Esophagus muscularis mucosa (tissue), 4 donors: ENCODE data around the gene GREM1.

Source experiments
- EP300 ChIP-seq: sonication (generic); formaldehyde crosslinking; IDR thresholded peaks from one replicate; pipeline ENCODE4 v1.6.1; 2017; ENCODE audit warnings: antibody characterized with exemption
- POLR2A ChIP-seq: fragments of 450-650 bp; IDR thresholded peaks from one replicate; pipeline ENCODE4 v1.6.1; 2017; ENCODE audit warnings: antibody characterized with exemption, moderate library complexity, mild to moderate bottlenecking, low read depth
- TF ChIP-seq, protein P1 (sequence below), 3 experiments: fragments of 200-600 bp in 2 of 3; fragments of 450-650 bp in 1 of 3; sonication (generic) in 2 of 3; IDR thresholded peaks; one replicate each; pipeline ENCODE4 v1.5.1; 2017 to 2019; ENCODE audit warnings: antibody characterized with exemption in 3 of 3, mild to moderate bottlenecking in 2 of 3, moderate library complexity in 1 of 3

DNA sequence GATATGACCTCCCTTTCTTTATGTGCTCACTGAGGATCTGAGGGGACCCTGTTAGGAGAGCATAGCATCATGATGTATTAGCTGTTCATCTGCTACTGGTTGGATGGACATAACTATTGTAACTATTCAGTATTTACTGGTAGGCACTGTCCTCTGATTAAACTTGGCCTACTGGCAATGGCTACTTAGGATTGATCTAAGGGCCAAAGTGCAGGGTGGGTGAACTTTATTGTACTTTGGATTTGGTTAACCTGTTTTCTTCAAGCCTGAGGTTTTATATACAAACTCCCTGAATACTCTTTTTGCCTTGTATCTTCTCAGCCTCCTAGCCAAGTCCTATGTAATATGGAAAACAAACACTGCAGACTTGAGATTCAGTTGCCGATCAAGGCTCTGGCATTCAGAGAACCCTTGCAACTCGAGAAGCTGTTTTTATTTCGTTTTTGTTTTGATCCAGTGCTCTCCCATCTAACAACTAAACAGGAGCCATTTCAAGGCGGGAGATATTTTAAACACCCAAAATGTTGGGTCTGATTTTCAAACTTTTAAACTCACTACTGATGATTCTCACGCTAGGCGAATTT is 14.9 kb downstream of the GREM1 start:
- TF ChIP-seq, protein P1, sequence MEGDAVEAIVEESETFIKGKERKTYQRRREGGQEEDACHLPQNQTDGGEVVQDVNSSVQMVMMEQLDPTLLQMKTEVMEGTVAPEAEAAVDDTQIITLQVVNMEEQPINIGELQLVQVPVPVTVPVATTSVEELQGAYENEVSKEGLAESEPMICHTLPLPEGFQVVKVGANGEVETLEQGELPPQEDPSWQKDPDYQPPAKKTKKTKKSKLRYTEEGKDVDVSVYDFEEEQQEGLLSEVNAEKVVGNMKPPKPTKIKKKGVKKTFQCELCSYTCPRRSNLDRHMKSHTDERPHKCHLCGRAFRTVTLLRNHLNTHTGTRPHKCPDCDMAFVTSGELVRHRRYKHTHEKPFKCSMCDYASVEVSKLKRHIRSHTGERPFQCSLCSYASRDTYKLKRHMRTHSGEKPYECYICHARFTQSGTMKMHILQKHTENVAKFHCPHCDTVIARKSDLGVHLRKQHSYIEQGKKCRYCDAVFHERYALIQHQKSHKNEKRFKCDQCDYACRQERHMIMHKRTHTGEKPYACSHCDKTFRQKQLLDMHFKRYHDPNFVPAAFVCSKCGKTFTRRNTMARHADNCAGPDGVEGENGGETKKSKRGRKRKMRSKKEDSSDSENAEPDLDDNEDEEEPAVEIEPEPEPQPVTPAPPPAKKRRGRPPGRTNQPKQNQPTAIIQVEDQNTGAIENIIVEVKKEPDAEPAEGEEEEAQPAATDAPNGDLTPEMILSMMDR (IDR thresholded peaks at IDR 0.05): no peak
- TF ChIP-seq POLR2A: no peak
- no peak for TF ChIP-seq EP300
